NCI-H2081 (cell line): Measurements from ENCODE around the gene KRT81.
"Not testable (repeated sequence)": the region's sequence is repeated elsewhere in the genome, so short reads cannot be mapped to it uniquely, and the experiment has no call there.

Experiments
- DNase-seq, 2 experiments: peaks; one replicate each; lab custom pipeline; 2025; lab: John Stamatoyannopoulos, UW

KRT81 gene

DNA sequence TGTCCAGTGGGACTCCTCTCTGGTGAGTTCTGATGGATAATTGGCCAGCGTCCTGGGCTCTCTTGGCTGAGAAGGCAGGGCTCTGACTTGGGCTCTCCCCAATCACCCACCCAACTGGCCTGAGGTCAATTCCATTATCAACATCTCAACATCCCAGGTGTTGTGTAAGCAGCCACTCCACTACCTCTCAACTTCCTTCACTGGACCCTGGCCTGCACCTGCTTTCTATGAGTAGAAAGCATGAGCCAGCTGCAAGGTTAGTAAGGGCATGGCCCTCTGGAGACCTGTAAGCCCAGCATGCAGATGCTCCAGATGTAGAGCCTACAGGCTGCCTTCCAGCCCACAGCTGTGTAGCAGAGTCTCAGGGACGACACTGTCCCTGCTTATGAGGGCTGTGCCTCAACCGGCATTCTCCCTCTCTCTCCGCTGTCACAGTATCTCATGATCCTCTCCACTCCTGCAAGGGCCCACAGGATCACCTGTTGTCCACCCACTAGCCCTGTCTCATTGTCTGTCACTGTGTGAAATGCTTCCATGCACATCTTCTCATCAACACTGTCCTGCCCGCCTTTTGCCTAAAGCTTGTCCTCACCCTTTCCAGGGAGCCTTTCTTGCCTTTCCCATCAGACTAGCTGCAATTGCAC, 5.4 kb upstream of the KRT81 start:
- no peak for DNase-seq

DNA sequence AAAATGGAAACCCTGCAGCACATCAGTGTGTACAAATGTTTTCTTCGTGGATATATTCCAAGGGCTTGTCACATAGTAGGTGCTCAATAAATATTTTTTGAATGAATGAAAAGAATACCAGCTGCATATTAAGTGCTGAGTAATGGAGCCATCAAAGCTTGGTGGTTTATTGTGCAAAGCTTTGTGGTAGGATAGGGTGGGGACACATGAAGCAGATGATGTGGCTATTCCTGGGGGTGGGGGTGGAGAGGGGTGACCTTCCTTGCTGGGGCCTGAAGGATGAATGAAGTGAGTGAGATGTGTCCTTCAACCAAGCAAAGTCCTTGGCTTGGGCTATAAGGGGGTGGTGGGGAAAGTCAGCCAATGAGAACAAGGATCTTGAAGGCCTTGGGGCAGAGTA, 4.3 kb upstream of the KRT81 start:
- no peak for DNase-seq

DNA sequence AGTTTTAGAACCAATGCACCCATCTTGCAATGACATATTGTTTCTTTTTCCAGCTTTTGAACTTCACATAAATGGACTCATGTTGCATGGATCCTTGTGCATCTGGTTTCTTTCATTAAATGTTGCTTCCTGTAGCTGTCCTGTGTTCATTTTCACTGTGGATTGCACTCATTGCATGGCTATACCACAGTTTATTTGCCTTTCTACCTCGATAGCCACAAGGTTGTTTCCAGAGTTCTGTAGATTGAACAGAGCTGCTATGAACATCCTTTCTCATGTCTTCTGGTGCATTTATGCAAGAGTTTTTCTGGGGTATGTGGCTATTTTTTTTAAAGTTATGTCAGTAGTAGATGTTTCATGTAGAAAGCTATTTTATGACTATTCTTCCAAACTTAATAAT, 3.5 kb upstream of the KRT81 start:
- no peak for DNase-seq

DNA sequence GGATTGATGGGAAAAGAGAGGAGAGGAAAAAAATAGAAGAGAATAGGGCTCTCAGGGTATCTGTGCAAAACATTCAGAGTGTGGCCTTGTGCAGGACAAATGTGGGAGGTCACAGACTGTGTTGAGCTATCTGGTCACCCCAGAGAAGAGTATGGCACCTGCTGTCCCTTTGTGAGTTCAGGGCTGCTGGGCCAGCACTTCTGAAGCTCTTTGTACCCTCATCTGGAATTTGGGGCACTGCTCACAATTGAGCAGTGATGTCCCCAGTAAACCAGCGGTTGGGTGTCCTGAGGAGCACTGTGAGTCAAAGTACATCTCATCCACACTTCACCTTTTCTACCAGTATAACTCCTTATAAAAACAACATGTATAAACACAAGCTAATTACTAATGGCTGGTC, 2.6 kb upstream of the KRT81 start:
- DNase-seq: no peak

DNA sequence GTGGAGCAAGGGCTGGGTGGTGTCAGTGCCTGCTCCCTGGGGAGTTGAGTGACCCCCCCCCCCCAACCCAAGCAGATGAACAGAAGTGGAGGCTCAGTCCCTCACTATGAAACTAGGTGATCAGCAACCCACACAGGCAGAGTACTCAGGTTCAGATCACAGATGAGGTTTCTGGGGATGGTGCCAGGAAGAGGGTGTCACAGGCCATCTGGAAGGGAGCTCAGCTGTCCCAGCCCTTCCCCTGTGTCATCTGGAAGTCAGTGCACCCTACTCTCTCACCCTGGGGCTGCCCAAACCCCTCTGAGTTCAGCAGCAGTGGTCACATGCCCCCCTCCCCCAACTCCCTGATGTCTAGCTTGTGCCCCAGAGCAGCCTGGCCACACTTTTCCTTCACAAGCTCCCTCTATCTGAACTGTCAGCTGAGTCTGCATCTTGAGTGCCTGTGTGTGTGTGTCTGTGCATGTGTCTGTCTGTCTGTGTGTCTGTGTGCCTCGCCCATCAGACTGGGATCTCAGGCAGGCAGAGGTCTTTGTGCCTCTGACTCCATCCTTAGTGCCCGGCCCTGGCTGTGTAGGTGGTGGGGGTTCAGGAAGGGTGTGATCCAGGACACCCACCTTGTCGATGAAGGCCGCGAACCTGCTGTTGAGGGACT, 725 bp downstream of the KRT81 start:
- not testable (repeated sequence) for DNase-seq

DNA sequence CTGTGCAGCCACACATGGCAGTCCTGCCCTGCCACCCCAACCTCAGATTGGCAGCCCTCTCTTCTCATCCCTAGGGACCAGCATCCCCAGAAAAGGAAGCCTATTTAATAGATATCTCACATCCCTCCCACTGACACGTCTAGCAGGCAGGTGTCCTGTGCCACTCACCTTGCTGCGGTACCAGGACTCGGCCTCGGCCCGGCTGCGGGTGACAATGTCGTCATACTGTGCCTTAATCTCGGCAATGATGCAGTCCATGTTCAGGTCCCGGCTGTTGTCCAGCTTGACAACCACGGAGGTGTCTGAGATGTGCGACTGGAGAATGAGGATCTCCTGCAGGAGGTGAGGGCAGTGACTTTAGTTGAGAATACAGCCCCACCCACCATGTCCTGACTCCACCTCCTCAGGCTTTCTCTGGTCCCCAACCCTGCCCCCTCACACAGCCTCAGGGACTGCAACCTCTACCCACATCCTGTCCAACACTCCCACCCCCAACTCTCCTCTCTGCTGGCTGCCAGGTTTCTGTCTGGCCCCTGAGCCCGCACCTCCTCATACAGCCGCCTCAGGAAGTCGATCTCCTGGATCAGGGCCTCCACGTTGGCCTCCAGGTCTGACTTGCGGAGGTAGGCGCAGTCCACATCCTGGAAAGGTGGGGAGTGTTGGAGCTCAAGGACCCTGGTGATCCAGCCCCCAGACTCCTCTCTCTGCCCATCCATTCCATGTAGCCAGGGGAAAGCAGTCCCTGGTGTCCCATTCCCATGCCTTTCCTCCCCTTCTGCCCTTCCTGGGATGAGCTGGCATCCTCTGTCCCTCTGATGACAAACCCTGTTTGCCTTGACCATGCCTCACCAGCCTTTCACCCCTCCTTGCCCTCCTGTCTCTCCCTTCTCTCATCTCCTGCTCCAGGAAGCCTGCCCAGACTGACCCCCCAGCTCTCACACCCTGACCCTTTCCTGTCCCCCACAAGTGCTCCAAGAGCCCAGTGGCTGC, 3.2 kb downstream of the KRT81 start:
- not testable (repeated sequence) for DNase-seq

DNA sequence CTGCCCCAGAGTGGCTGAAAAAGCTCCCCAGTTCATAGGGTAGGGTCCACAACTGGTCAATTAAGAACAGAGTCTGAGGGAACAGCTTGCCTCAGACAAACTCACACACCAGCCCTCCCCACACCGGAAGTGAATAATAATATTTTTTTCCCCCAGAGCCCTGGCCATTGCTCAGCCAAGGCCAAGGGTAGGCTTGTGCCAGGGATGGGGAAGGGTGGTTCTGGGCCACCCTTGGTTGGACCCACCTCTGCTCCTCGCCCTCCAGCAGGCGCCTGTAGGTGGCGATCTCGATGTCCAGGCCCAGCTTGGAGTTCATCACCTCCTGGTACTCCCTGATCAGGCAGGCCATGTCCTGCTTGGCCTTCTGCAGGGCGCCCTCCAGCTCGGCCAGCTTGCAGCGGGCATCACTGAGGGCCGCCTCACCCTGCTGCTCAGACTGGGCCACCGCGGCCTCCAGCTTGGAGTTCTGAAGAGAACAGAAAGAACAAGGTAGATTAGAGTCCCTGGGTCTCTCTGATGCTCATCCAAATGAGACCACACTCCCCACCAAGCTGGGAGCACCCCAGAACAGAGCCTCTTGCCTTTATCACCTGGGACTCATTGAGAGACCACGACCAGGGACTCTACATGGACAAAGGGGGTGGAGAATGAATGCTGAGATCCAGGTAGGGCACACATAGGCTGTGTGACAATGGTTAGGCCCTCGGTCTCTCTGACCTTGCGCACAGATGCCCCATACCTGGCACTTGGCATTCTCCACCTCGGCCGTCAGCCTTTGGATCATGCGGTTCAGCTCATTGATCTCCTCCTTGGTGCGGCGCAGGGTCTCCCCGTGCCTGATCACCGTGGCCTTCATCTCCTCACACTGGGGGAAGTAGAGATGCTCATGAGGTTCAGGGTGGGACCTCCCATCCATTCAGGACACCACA, 4.2 kb downstream of the KRT81 start:
- not testable (repeated sequence) for DNase-seq

DNA sequence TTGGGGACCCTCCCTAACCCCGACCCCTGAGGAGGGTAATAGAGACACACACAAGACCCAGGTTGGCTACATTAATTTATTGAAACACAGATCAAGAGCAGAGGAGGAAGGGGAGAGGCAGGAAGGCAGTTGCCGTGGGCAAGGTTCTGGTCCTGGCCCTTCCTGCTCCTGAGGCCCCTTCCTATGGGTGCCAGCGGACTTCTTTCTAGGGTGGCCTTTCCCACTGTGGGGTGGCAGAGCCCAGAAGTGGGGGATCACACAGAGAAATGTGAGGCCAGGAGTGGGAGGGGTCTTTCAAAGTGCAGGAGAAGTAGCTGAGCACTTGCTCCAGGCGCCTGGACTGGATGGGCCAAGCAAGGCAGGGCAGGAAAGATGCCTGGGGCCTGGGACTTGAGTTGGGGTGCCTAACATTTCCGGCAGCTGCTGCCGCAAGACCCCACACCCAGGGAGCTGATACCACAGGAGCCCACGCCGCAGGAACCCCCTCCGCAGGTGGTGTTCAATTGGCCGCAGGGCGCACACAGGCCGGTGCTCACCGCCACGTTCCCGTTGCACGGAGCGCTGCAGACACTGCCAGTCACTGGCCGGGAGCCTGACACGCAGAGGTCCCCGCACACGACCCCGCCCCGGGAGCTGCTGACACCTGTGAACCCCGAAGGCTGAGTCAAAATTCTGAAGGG, 5.3 kb downstream of the KRT81 start:
- no peak for DNase-seq

DNA sequence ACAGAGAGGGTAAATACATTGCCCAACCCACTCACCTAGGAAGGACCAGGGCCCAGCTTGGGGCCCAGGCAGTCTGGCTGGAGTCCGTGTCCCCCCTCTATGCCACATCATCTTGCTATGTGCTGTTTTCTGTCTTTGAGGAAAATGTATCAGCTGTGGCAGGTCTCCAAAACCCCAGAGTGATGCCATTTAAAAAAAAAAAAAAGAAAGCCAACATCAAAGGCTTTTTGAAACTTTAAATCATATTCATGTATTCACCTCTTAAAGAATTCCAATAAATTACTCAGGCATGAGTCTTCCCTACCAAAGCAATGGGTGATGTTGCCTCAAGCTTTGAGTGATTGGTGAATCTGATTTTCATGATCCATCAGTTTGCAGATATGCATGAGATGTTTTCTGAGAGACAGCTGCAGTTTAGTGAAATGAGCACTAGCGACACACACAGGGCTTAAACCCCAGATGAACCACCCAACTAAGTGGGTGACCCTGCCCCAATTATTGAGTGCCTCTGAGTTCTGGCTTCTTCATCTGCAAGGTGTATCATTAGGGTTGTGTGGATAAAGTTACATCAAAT, 6.1 kb downstream of the KRT81 start:
- DNase-seq: no peak

DNA sequence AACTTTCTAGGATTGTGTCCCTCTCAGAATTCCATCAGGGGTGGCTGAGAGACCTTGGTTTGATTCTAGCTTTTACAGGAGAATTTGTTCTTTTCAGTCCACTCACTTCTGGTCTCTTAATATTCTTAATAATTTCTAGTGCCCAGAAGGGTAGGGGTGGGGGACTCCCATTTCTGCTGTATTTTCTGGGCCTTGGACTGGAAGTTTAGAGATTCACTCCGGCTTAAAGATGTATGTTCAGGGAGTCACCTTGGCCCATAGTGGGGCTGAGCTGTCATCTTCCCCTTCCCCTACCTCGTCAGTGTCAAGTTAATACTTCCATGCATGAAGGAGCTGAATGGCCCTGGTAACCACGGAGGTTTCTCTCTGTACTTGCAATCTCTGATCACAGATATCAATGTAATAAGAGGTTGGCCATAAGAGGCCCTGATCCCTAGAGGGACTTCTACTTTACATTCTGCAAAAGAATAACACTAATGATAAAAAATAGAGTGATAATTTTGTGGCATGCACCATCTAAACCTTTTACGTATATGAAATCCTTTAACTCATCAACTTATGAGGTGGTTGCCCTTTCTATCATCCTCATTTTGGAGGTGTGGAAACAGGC, 6.7 kb downstream of the KRT81 start:
- no peak for DNase-seq

DNA sequence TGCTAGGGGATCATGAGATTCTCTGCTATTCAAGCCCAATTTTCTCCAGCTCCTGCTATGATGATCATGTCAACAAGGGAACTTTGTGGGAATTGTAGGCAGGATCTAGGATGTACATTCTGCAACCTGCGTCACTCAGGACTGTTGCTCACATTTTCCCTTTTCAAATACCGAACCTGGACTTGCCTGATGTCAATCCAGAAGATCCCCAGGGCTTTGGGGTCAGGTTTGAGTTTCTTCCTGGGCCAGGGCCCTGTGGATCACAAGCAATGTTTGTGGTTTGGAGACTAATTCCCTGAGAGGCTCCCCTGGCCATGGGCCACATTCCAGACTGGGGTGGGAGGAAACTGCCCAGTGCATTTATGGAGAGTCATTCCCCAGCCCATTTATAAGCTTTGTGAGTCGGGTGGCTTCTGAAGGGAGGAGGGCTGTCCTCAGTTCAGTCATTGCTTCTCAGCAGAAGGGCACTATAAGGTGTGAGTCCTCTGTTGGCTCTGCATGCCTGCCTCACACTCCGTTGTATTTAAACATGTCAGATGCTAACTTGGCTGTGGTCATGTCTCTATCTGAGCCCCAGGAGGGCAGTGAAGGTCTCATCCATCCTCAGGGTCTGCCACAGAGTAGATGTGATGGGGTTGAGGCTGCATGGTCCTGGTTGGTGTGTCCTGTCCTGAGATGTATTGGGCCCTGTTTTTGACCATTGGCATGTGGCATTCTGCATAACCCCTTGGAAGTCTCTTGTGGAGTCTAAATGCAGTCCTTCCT, 10.4 kb downstream of the KRT81 start:
- no peak for DNase-seq

DNA sequence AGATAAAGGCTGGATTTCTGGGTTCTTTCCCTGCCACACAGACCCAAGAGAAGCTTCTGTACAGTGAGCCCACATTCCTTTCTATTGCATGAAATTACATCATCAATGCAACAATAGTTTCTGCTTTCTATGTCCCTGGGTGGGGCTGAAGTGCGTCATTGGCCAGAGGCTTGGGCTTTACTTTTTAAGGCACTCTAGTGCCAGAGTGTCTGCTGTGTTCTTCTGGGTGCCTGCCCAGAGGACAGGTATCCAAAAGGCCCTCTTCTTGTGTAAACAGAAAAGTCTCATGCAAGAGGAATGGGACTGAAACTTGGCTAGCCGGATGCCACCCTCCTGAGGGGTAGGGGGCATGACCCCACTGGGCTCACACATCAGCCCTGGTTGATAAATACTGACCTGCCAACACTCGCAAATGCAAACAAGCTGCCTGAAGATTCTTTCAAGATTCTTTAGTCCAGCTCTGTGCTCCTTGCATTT, 11.0 kb downstream of the KRT81 start:
- no peak for DNase-seq

DNA sequence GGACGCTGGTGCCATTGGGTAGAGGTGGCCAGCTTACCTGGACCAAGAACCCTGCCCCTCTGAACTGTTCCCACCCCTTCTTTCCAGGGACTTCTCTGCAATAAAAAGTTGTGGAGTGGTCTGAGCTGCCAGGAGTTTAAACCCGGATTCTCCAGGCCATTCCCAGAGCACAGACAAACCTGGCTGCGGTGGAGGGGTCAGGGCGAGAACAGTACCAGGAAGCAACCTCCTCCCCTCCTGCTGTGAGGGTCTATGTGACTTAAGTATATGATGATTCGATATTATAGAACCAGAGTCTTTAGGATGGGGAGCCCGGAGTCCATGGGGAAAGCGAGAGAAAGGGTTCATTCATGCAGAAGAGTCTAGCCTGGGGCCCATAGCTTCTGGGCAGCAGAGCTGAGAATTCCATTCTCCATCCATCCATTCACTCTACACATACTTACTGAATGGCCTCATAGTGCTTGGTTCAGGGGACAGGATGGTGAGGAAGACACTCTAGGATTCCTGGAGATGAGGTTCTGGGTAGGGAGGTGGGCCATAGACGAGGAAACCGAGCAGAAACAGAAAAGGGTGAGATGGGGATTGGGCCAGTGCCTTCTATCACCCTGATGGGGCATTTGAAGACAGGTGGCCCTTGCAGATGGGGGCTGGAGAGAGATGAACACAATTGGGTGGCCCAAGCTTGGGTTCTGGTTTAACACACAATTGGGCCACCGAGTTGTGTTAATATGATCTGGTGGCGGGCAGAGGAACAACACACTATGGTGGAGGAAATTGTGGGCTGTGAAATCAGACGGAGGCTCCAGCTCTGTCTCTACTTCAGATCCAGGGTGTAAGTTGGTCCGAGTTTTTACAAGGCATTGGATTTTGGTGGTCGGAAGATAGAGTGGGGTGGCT, 11.7 kb downstream of the KRT81 start:
- DNase-seq: no peak

DNA sequence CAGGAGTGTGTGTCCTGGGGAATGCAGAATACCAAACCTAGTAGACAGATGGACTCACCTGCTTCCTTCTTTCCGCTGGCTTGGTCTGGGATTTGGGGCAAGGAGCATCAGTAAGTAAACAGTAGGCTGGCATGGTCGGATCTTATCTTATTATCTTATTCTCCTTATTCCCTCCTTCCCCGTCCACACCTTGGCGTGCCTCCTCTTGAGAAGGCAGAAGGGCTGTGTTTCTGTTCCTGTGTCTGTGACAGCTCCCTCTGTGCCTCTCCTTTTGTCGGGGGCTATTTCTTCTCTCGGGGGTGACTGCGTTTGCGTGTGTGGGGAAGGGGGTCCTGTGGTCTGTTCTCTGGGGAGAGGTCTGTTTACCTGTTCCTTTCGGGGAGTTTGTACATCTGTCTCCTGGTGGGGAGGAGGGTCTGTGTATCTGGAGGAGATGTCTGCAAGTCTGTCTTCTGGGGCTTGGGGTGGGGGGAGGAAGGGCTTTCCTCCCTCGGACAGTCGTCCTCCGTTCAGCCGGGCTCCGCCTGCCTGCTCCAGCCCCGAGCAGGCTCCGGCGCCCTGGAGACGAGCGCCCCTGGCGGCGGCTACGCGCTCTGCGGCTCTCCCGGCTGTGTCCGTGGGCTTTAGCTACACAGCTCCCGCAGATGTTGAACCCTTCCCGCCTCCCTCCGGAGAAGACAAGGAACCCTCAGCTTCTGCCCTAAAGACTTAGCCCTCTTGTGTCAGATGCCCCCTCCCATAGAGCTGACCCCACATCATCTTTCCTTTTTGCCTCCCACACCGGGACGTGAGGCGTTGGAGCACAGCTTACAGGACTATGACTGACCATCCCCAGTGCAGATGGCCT, 12.5 kb downstream of the KRT81 start:
- DNase-seq: peak; percentile 55 to 60

DNA sequence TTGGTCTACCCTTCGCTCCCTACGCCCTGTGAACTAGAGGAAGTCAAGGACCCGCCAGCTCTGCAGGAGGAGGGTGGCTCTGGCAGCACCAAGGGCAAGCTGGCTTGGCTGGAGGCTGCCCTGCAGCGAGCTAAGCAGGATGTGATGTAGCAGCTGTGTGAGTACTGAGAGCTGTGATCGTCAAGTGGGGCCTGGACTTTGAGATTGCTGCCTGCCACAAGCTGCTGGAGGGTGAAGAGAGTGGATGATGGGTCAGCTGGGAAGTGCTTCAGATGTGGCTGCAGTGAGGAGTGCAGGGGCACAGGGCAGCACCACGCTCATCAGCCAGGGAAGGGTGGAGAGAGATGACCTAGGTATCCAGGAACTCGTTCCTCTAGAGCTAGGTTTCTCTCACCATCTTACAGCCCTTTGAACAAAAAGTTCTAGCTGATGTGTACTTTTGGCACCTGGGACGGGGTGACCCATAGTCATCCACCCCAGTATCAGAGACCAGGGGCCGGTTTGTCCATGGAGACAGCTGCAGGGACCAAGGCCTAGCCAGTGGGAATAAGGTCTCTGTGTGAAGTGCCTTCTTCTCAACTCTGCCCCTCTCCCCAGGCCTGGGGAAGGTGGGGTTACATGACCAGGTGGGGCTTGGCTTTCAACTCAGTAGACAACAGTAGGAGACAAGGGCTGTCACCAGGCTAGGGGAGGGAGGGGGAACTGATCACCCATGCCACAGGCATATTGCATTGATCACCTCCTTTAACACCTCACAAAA, 13.7 kb downstream of the KRT81 start:
- DNase-seq: no peak

DNA sequence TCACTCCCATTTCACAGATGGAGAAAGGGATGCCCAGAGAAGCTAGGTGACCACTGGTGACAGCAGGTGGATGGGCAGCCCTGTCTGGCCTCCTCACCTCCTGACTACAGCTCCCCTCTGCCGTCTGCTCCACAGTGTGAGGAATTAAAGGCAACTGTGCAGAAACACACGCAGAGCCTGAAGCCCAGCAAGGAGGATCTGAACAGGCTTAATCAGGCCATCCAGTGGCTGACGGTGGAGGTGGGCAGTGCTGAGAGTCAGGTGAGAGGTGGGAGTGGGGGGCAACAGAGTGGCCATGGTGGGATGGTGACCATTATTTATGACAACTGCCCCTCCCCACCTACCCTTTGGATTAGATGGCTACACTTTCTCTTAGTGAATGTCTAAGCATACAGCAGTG, 15.6 kb downstream of the KRT81 start:
- DNase-seq: no peak
